Retinal pigment epithelial cell (primary cell): Measurements from ENCODE around the gene ITPK1.

Experiments
- DNase-seq: peaks from one replicate; pipeline ENCODE4 v3.0.0-alpha.2; 2010; ENCODE audit warnings: low read depth
- H3K4me3 ChIP-seq: 2 replicates; pipeline ENCODE4 v1.5.1; 2011; ENCODE audit warnings: mild to moderate bottlenecking, low read length, control low read depth, moderate library complexity
- TF ChIP-seq, protein P1 (sequence below): conservative IDR thresholded peaks from 2 replicates; pipeline ENCODE4 v1.5.1; 2011; ENCODE audit warnings: low read depth, low read length, control low read depth, inconsistent platforms

ITPK1 gene

DNA sequence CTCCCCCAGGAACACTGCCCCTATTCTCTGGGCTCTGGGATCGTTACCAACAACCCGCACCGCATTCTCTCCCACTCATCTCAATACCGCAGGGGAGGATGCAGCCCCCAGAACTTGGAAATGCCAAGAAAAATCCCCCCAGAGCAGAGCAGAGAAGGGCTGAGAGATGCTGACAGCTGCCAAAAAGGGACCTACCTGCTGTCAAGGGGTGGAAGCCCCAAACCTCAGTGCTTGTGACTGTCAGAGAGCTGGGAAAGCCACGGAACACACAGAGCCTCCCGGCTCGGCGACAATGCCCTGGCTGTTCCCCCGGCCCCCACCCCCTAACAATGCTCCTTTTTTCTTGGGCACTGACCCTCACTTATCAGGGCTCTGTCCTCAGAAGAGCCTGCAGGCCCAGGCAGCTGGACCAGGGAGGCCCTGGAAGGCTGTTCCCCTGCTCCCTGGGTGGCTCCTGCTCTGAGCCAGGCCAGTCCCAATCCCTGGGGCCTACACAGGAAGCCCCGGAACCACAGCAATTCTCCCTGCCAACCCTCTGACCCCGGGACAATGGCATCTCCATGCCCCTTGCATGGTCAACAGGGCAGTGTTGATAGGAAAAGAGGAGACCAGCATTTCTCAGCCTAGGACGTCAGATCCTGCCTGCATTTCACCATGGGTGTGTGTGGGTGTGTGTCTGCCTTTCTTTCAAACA lies 78.9 kb downstream of the ITPK1 start:
- H3K4me3 ChIP-seq = no peak overlapping the region
- no peak for DNase-seq
- TF ChIP-seq, protein P1, sequence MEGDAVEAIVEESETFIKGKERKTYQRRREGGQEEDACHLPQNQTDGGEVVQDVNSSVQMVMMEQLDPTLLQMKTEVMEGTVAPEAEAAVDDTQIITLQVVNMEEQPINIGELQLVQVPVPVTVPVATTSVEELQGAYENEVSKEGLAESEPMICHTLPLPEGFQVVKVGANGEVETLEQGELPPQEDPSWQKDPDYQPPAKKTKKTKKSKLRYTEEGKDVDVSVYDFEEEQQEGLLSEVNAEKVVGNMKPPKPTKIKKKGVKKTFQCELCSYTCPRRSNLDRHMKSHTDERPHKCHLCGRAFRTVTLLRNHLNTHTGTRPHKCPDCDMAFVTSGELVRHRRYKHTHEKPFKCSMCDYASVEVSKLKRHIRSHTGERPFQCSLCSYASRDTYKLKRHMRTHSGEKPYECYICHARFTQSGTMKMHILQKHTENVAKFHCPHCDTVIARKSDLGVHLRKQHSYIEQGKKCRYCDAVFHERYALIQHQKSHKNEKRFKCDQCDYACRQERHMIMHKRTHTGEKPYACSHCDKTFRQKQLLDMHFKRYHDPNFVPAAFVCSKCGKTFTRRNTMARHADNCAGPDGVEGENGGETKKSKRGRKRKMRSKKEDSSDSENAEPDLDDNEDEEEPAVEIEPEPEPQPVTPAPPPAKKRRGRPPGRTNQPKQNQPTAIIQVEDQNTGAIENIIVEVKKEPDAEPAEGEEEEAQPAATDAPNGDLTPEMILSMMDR = no peak

DNA sequence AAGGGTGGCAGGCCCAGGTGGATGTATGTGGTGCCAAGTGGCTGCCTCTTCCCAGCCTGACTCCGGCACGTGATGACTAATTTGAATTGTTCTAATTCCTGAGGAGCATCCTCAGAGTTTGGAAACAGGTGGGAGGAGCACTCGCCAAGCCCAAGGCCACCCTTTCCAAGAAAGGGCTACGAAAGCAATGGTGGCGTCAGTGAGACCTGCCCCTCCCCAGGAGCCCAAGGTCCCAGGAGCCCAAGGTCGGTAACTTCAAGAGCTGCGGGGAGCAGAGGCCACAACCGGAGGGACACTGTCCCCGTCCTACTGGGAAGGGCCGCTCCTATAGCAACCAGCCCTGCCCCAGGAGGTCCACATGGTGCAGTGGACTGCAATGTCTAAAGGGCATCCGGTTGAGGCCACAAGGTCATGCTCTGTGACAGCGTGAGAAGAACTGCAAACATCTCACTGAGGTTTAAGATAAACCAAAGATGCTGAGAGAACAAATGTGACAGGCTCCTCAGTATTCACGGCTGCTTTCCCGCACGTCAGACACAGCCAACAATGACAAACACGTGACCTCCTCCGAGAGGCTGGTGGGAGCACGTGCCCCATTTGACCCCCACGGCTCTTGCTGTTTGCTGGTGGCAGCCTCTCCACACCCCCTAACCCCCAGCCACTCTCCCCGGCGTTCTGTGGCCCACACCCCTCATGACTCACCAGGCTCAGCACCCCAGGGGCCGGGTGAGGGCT lies 79.6 kb downstream of the ITPK1 start:
- no peak for DNase-seq
- no peak overlapping the region for H3K4me3 ChIP-seq
- TF ChIP-seq, protein P1 = no peak

DNA sequence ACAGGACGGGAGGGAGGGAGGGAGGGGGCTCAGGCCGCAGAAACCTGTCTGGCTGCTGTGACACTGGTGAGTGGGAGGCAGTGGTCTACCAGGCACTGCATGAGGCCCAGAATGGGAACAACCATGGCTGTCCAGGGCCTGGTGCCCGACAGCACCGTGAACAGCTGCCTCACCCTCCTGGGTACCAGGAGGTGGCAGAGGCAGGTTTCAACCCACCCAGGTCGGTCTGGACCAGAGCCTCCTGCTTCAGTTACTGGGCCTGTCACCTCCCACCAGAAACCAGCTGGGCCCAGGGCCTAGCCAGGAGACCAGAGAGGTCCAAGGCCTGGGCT lies 80.2 kb downstream of the ITPK1 start:
- H3K4me3 ChIP-seq = no peak overlapping the region
- TF ChIP-seq, protein P1 = no peak
- DNase-seq = no peak

DNA sequence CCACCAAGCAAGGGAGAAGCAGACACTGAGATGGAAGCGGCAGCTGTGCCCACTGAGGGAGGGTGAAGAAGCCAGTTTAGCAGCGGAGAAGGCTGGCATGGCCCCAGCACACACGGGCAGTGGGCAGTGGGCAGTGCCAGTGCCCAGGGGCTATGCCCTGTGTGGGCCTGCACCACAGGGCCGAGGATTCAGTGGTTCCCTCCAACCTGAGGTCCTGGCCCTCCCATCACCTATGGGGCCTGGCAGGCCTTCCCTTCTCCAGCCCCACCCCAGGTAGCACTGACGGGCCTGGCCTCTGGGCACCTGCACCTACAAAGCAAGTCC lies 81.1 kb downstream of the ITPK1 start:
- H3K4me3 ChIP-seq = no peak overlapping the region
- no peak for DNase-seq
- TF ChIP-seq, protein P1 = no peak

DNA sequence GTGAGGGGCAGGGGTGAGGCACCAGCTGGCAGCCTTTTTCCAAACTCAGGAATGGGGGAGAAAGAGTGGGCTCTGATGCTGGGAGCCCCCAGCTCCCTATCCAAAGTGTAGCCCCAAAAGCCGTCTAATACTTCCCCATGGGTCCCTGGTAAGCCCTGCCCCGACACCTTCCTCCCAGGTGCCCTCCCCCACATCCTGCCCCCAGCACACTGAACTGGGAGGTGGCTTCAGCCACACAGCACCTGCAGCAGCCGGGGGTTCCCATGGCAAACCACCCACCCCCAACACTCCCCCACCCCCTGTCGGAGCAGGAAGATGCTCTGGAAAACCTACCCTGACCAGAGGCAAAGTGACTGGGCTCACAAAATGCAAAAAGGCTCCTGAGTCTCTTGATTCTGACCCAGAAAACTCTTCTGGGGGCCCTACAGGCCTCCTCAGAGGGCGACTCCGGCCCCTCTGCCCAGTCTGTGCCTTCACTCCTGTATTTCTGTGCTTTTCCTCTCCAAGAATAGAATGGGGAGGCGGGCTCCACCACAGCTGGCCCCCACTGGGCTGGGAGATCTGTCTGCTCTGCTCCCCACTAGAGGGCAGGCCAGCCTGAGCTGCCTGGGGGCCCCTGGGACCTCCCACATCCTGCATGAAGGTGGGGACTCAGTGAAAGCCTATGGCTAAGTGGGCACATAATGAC lies 81.6 kb downstream of the ITPK1 start:
- no peak for DNase-seq
- TF ChIP-seq, protein P1 = peak; percentile 70
- H3K4me3 ChIP-seq = no peak overlapping the region

DNA sequence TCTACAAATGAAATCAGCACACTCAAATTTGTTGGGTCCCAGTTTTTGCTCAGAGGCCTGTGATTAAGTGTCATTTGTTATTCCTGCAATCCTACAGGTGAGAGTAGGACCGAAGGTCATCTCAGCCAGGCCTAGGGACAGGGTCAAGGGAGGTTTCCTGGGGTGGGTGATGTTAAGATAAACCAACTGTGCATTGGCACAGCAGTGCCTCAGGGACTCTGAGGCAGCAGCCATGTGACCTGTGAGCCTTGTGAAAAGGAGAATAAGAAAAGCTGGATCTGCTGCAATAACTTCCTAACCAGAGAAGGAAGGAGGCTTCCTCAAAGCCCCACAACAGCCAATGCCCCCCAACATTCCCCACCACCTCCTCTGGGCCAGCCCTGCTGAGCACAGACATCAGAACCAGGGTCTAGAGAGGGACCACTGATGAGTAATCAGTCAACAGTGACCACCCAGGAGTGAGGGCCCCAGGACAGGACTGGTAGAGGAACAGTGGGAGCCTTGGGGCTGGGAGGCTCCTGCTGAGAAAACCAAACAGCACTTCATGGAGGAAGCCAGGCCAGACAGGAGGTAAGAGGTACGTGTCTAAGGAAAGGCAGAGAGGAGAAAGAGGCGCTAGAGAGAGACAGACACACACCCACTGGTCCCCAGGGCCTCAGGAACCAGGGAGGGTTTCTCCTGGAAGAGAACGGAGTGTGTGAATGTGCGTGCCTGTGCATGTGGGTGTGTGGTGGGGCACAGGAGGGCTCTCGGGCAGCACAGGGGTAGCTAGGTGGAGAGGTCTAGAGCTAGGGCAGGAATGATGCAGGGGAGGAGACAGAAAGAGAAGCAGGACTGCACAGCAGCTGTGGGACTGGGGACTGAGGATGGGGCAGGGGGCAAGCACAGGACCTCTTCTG lies 82.4 kb downstream of the ITPK1 start:
- TF ChIP-seq, protein P1 = no peak
- no peak overlapping the region for H3K4me3 ChIP-seq
- DNase-seq = no peak
